Breast epithelium (tissue), 4 donors: ENCODE measurements around the gene KREMEN1. TPM values are rescaled to one million over a fixed set of nuclear protein-coding genes. Genes with fewer than 3 reads are reported as not detected.

Experiments used
- DNase-seq, 2 donors: peaks; one replicate each; pipeline ENCODE4 v3.0.0-alpha.2; 2019; ENCODE audit warnings: low spot score in 2 of 2
- H3K27ac ChIP-seq, 2 donors: fragments of 200-600 bp; sonication (generic) in 1 of 2; one replicate each; pipeline ENCODE4 v1.5.1; 2016 to 2019; ENCODE audit warnings: mild to moderate bottlenecking in 1 of 2
- H3K27me3 ChIP-seq, 2 donors: fragments of 200-600 bp; sonication (generic) in 1 of 2; one replicate each; pipeline versions ENCODE4 v1.5.1 to v1.6.0; 2017 to 2019; ENCODE audit warnings: control low read depth in 1 of 2, mild to moderate bottlenecking in 1 of 2
- H3K36me3 ChIP-seq: fragments of 200-600 bp; one replicate; pipeline ENCODE4 v1.5.1; 2019
- H3K4me1 ChIP-seq, 2 donors: fragments of 200-600 bp; sonication (generic); one replicate each; pipeline ENCODE4 v1.5.1; 2016 to 2019; ENCODE audit warnings: control low read depth in 1 of 2
- H3K4me3 ChIP-seq, 3 donors: fragments of 200-600 bp; sonication (generic); 1 replicate in 2 of 3; 2 replicates in 1 of 3; pipeline ENCODE4 v1.5.1; 2016 to 2019; ENCODE audit warnings: mild to moderate bottlenecking in 3 of 3, moderate library complexity in 2 of 3
- H3K9me3 ChIP-seq, 2 donors: fragments of 200-600 bp; sonication (generic) in 1 of 2; one replicate each; pipeline ENCODE4 v1.5.1; 2016 to 2019; ENCODE audit warnings: control low read depth in 1 of 2
- POLR2A ChIP-seq: fragments of 450-650 bp; IDR thresholded peaks from one replicate; pipeline ENCODE4 v1.6.1; 2016; ENCODE audit warnings: antibody characterized with exemption, mild to moderate bottlenecking, moderate library complexity
- POLR2AphosphoS5 ChIP-seq, 3 donors: sonication (generic); formaldehyde crosslinking; IDR thresholded peaks; one replicate each; pipeline ENCODE4 v1.6.1; 2017; ENCODE audit warnings: antibody characterized with exemption in 3 of 3
- intact Hi-C: fragments of 100-400 bp; cut with DNase I; formaldehyde crosslinking; loops from one replicate; pipeline ENCODE4 v1.15.1; 2023; ENCODE audit warnings: low total_unique reads
- total RNA-seq, 3 donors: library from RNA; depleted of rRNA; stranded (reverse); fragments of >200 nt; gene quantifications; one replicate each; pipeline ENCODE4 v1.1.0, GENCODE V29; 2016
- TF ChIP-seq, protein P1 (sequence below), 3 donors: fragments of 450-650 bp; IDR thresholded peaks; one replicate each; pipeline ENCODE4 v1.5.1; 2016 to 2017; ENCODE audit warnings: antibody characterized with exemption in 3 of 3, mild to moderate bottlenecking in 3 of 3, moderate library complexity in 3 of 3

Gene KREMEN1
- total RNA-seq, 3 donors from 2014 or later = 9.5 to 13.6 (median 13.5) TPM

DNA sequence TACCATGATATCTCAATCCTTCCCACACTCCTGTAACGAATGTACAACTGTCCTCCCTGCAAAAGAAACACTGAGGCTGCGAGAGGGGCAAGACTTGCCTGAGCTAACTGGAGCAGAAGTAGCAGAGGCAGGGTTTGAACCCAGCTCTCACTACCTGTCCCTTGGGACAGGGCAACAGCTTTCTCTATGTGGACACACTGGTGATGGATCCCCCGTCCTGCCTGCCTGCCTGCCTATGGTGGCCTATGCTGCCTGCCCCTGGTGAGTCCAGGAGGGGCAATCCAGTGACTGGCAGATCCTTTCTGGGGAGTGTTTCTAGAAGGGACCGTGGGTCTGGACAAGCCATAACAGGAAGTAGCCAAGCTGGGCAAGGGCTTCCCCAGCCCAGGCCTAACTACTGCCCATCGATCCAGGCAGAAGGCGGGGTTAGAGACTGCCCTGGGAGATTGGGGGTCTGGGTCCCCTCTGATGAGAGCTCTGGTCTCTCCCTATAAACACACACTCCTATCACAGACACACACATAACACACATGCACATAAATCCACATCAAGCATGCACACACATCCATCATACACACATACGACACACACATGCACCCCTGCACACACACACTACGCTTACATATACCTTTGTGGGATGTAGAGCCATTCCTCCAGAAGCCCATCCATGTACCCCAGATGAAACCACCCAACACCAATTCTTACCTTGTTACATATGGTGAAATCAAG, 131.8 kb downstream of the KREMEN1 start:
- intact Hi-C loops = no loop called here

GRCh38 chr22:29205252-29205593, 132.4 kb downstream of the KREMEN1 start:
- Histone ChIP-seq H3K27ac (no peak overlapping the region), H3K4me1 (no peaks in the 10 kb centered on the region), H3K9me3 (no peaks in the 10 kb centered on the region), H3K27me3 (no peaks in the 10 kb centered on the region), H3K4me3 (peak overlapping the region; percentile 52 to 87 (median 63)), H3K36me3 (no peaks in the 10 kb centered on the region)
- intact Hi-C loops = no loop called here
- no peak for DNase-seq
- TF ChIP-seq POLR2A (no peak), POLR2AphosphoS5 (IDR thresholded peaks at IDR 0.05) (no peak)

More for the DNA sequence above, 131.8 kb downstream of the KREMEN1 start:
- Histone ChIP-seq H3K36me3 (no peaks in the 10 kb centered on the region), H3K4me3 (no peak overlapping the region), H3K9me3 (no peaks in the 10 kb centered on the region), H3K4me1 (no peaks in the 10 kb centered on the region), H3K27ac (no peak overlapping the region), H3K27me3 (no peaks in the 10 kb centered on the region)
- TF ChIP-seq, protein P1, sequence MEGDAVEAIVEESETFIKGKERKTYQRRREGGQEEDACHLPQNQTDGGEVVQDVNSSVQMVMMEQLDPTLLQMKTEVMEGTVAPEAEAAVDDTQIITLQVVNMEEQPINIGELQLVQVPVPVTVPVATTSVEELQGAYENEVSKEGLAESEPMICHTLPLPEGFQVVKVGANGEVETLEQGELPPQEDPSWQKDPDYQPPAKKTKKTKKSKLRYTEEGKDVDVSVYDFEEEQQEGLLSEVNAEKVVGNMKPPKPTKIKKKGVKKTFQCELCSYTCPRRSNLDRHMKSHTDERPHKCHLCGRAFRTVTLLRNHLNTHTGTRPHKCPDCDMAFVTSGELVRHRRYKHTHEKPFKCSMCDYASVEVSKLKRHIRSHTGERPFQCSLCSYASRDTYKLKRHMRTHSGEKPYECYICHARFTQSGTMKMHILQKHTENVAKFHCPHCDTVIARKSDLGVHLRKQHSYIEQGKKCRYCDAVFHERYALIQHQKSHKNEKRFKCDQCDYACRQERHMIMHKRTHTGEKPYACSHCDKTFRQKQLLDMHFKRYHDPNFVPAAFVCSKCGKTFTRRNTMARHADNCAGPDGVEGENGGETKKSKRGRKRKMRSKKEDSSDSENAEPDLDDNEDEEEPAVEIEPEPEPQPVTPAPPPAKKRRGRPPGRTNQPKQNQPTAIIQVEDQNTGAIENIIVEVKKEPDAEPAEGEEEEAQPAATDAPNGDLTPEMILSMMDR (IDR thresholded peaks at IDR 0.05) = no peak
- TF ChIP-seq POLR2AphosphoS5 (IDR thresholded peaks at IDR 0.05) (no peak), POLR2A (no peak)
- no peak for DNase-seq

- H3K4me1 ChIP-seq = no peaks in the 10 kb centered on the region
Observed at GRCh38 chr22:29205594-29206371, 132.9 kb downstream of the KREMEN1 start, which contains the start of gene EMID1. TSS of gene EMID1 (plus strand) at chr22:29205896. CDS start at chr22:29206039, 143 bp downstream.

GRCh38 chr22:29206372-29207242, 133.8 kb downstream of the KREMEN1 start:
- TF ChIP-seq, protein P1 (IDR thresholded peaks at IDR 0.05) = no peak
- TF ChIP-seq POLR2AphosphoS5 (IDR thresholded peaks at IDR 0.05) = no peak
- TF ChIP-seq POLR2A = no peak
- H3K27me3 ChIP-seq = no peaks in the 10 kb centered on the region
- peak overlapping the region; percentile 52 to 87 (median 63) for H3K4me3 ChIP-seq
- no peaks in the 10 kb centered on the region for H3K9me3 ChIP-seq
- H3K36me3 ChIP-seq = no peaks in the 10 kb centered on the region
- H3K4me1 ChIP-seq = no peaks in the 10 kb centered on the region
- intact Hi-C loops = no loop called here
- no peak for DNase-seq
- no peak overlapping the region for H3K27ac ChIP-seq

More at GRCh38 chr22:29205594-29206371, 132.9 kb downstream of the KREMEN1 start, which contains the start of gene EMID1:
- H3K27me3 ChIP-seq = no peaks in the 10 kb centered on the region
- no peak for DNase-seq
- peak within 1 kb of the TSS; percentile 52 to 87 (median 63) for H3K4me3 ChIP-seq
- no peak within 1 kb of the TSS for H3K27ac ChIP-seq
- H3K9me3 ChIP-seq = no peaks in the 10 kb centered on the region
- H3K36me3 ChIP-seq = no peaks in the 10 kb centered on the region
- TF ChIP-seq POLR2A (no peak), POLR2AphosphoS5 (IDR thresholded peaks at IDR 0.05) (no peak)
- TF ChIP-seq, protein P1 (IDR thresholded peaks at IDR 0.05) = no peak
- intact Hi-C loops = no loop called here

DNA sequence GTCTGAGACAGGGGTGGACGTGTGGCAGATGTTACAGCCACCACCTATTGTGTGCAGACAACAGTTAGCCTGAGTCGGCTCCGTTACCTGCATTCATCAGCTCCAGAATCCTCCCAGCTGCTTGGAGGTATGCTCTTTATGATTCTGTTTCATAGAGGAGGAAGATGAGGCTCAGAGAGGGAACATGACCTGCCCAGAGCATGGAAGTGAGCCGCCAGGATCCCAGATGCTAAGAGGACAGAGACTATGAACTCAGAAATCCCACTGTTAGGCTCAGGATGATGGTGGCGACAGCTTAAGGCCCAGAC, 134.4 kb downstream of the KREMEN1 start:
- Histone ChIP-seq H3K36me3 (no peaks in the 10 kb centered on the region), H3K4me1 (no peaks in the 10 kb centered on the region), H3K9me3 (no peaks in the 10 kb centered on the region), H3K4me3 (no peak overlapping the region), H3K27ac (no peak overlapping the region), H3K27me3 (no peaks in the 10 kb centered on the region)
- TF ChIP-seq, protein P1 (IDR thresholded peaks at IDR 0.05) = no peak
- TF ChIP-seq POLR2AphosphoS5 (IDR thresholded peaks at IDR 0.05) (no peak), POLR2A (no peak)
- intact Hi-C loops = no loop called here
- no peak for DNase-seq
